SK-N-SH treated with all-trans-retinoic acid at 6 μM for 48 hours (cell line): Measurements from ENCODE around the gene UCK1.

Experiments used
- ATAC-seq: fragments of 200-7000 bp; cut with Tn5 transposase; 3 replicates; pipeline ENCODE4 v1.9.1; 2020; ENCODE audit warnings: mild to moderate bottlenecking, moderate library complexity
- ARNTL ChIP-seq: fragments of 450-650 bp; formaldehyde crosslinking; IDR thresholded peaks from 2 replicates; pipeline ENCODE4 v1.5.0; 2020; ENCODE audit warnings: low read depth, mild to moderate bottlenecking, moderate library complexity, borderline replicate concordance
- BACH2 ChIP-seq: fragments of 250-450 bp; sonication (Bioruptor Pico); IDR thresholded peaks from 2 replicates; pipeline ENCODE4 v1.9.0; 2021; ENCODE audit warnings: mild to moderate bottlenecking, borderline replicate concordance
- CSDC2 ChIP-seq: fragments of 250-450 bp; sonication (Bioruptor Pico); IDR thresholded peaks from 2 replicates; pipeline ENCODE4 v1.5.0; 2020; ENCODE audit warnings: mild to moderate bottlenecking, moderate library complexity
- CSRNP3 ChIP-seq: fragments of 250-450 bp; sonication (Bioruptor Pico); IDR thresholded peaks from 2 replicates; pipeline ENCODE4 v1.5.1; 2021; ENCODE audit warnings: mild to moderate bottlenecking, moderate library complexity
- ESRRG ChIP-seq: fragments of 250-450 bp; sonication (Bioruptor Pico); IDR thresholded peaks from 2 replicates; pipeline ENCODE4 v1.6.1; 2021; ENCODE audit warnings: mild to moderate bottlenecking
- GLIS3 ChIP-seq: fragments of 250-450 bp; sonication (Bioruptor Pico); IDR thresholded peaks from 2 replicates; pipeline ENCODE4 v1.5.0; 2020; ENCODE audit warnings: mild to moderate bottlenecking, moderate library complexity
- ISL1 ChIP-seq: fragments of 250-450 bp; sonication (Bioruptor Pico); IDR thresholded peaks from 2 replicates; pipeline ENCODE4 v2.1.2; 2022; ENCODE audit warnings: mild to moderate bottlenecking, moderate library complexity
- OSR1 ChIP-seq: fragments of 250-450 bp; sonication (Bioruptor Pico); IDR thresholded peaks from 2 replicates; pipeline ENCODE4 v1.8.0; 2022; ENCODE audit warnings: moderate library complexity, mild to moderate bottlenecking, inconsistent platforms
- POU6F1 ChIP-seq: fragments of 250-450 bp; sonication (Bioruptor Pico); IDR thresholded peaks from 2 replicates; pipeline ENCODE4 v1.8.0; 2021; ENCODE audit warnings: low read depth, mild to moderate bottlenecking, moderate library complexity, borderline replicate concordance
- PPARA ChIP-seq: fragments of 250-450 bp; sonication (Bioruptor Pico); IDR thresholded peaks from 2 replicates; pipeline ENCODE4 v1.5.0; 2020; ENCODE audit warnings: mild to moderate bottlenecking, borderline replicate concordance
- RARB ChIP-seq: fragments of 250-450 bp; sonication (Bioruptor Pico); IDR thresholded peaks from 2 replicates; pipeline ENCODE4 v1.8.0; 2021; ENCODE audit warnings: mild to moderate bottlenecking, moderate library complexity
- SNAI2 ChIP-seq: fragments of 250-450 bp; sonication (Bioruptor Pico); IDR thresholded peaks from 2 replicates; pipeline ENCODE4 v1.5.0; 2020; ENCODE audit warnings: mild to moderate bottlenecking, moderate library complexity
- TOX ChIP-seq: fragments of 250-450 bp; sonication (Bioruptor Pico); IDR thresholded peaks from 2 replicates; pipeline ENCODE4 v1.8.0; 2021; ENCODE audit warnings: mild to moderate bottlenecking, moderate library complexity, borderline replicate concordance
- ZC3H10 ChIP-seq: fragments of 250-450 bp; sonication (Bioruptor Pico); IDR thresholded peaks from 2 replicates; pipeline ENCODE4 v1.5.1; 2021; ENCODE audit warnings: mild to moderate bottlenecking, moderate library complexity
- ZFP3 ChIP-seq: fragments of 250-450 bp; sonication (Bioruptor Pico); IDR thresholded peaks from 2 replicates; pipeline ENCODE4 v1.5.0; 2020; ENCODE audit warnings: mild to moderate bottlenecking, moderate library complexity
- ZFP30 ChIP-seq: fragments of 450-650 bp; formaldehyde crosslinking; IDR thresholded peaks from 2 replicates; pipeline ENCODE4 v1.5.0; 2022; ENCODE audit warnings: mild to moderate bottlenecking, moderate library complexity
- ZNF565 ChIP-seq: fragments of 450-650 bp; formaldehyde crosslinking; conservative IDR thresholded peaks from 2 replicates; pipeline ENCODE4 v1.5.0; 2020; ENCODE audit warnings: low read depth, mild to moderate bottlenecking, moderate library complexity
- ZNF70 ChIP-seq: fragments of 450-650 bp; formaldehyde crosslinking; IDR thresholded peaks from 2 replicates; pipeline ENCODE4 v1.5.0; 2020; ENCODE audit warnings: mild to moderate bottlenecking, moderate library complexity
- ZNF8 ChIP-seq: fragments of 450-650 bp; formaldehyde crosslinking; IDR thresholded peaks from 2 replicates; pipeline ENCODE4 v1.5.0; 2020; ENCODE audit warnings: mild to moderate bottlenecking, moderate library complexity
- TF ChIP-seq, protein P1 (sequence below): fragments of 250-450 bp; sonication (Bioruptor Pico); IDR thresholded peaks from 2 replicates; pipeline ENCODE4 v1.5.0; 2020; ENCODE audit warnings: mild to moderate bottlenecking, moderate library complexity
- TF ChIP-seq, protein P2 (sequence below): fragments of 250-450 bp; sonication (Bioruptor Pico); IDR thresholded peaks from 2 replicates; pipeline ENCODE4 v1.5.1; 2020; ENCODE audit warnings: low read depth, mild to moderate bottlenecking, moderate library complexity
- TF ChIP-seq, protein P3 (sequence below): fragments of 250-450 bp; sonication (Bioruptor Pico); IDR thresholded peaks from 2 replicates; pipeline ENCODE4 v1.8.0; 2020; ENCODE audit warnings: mild to moderate bottlenecking, moderate library complexity, borderline replicate concordance

The UCK1 gene

DNA sequence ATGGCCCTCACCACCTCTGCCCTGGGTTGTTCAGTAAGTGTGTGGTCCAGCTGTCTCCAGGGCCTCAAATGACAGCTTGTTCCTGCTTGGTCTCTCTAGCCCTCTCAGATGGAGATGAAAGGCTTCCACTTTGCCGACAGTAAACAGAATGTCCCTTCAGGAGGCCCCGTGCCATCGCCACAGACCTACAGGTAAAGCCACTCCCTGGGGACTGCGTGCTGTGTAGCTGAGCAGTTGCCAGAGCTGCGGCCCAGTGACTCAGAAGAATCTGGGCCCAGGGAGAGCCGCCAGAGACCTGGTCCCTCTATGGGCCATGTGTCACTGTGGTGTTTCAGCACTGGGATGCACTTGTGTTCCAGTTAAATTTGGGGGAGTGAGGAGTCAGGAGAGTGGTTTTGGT is 39.0 kb downstream of the UCK1 start:
- TF ChIP-seq CSDC2 (CRISPR knock-in tag): no peak
- no peak for TF ChIP-seq PPARA (CRISPR knock-in tag)
- TF ChIP-seq POU6F1 (CRISPR knock-in tag): no peak
- TF ChIP-seq CSRNP3: no peak
- no peak for TF ChIP-seq ISL1
- TF ChIP-seq GLIS3: no peak
- TF ChIP-seq, protein P1, sequence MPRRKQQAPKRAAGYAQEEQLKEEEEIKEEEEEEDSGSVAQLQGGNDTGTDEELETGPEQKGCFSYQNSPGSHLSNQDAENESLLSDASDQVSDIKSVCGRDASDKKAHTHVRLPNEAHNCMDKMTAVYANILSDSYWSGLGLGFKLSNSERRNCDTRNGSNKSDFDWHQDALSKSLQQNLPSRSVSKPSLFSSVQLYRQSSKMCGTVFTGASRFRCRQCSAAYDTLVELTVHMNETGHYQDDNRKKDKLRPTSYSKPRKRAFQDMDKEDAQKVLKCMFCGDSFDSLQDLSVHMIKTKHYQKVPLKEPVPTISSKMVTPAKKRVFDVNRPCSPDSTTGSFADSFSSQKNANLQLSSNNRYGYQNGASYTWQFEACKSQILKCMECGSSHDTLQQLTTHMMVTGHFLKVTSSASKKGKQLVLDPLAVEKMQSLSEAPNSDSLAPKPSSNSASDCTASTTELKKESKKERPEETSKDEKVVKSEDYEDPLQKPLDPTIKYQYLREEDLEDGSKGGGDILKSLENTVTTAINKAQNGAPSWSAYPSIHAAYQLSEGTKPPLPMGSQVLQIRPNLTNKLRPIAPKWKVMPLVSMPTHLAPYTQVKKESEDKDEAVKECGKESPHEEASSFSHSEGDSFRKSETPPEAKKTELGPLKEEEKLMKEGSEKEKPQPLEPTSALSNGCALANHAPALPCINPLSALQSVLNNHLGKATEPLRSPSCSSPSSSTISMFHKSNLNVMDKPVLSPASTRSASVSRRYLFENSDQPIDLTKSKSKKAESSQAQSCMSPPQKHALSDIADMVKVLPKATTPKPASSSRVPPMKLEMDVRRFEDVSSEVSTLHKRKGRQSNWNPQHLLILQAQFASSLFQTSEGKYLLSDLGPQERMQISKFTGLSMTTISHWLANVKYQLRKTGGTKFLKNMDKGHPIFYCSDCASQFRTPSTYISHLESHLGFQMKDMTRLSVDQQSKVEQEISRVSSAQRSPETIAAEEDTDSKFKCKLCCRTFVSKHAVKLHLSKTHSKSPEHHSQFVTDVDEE (CRISPR knock-in tag): no peak
- no peak for TF ChIP-seq ZFP30 (CRISPR knock-in tag)
- no peak for TF ChIP-seq TOX
- no peak for TF ChIP-seq ARNTL
- no peak for TF ChIP-seq SNAI2 (CRISPR knock-in tag)
- no peak for TF ChIP-seq ZFP3 (CRISPR knock-in tag)
- no peak for TF ChIP-seq ZC3H10 (CRISPR knock-in tag)
- TF ChIP-seq, protein P2, sequence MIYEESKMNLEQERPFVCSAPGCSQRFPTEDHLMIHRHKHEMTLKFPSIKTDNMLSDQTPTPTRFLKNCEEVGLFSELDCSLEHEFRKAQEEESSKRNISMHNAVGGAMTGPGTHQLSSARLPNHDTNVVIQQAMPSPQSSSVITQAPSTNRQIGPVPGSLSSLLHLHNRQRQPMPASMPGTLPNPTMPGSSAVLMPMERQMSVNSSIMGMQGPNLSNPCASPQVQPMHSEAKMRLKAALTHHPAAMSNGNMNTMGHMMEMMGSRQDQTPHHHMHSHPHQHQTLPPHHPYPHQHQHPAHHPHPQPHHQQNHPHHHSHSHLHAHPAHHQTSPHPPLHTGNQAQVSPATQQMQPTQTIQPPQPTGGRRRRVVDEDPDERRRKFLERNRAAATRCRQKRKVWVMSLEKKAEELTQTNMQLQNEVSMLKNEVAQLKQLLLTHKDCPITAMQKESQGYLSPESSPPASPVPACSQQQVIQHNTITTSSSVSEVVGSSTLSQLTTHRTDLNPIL: no peak
- no peak for TF ChIP-seq BACH2
- no peak for TF ChIP-seq ESRRG (CRISPR knock-in tag)
- no peak for TF ChIP-seq ZNF8
- ATAC-seq: no peak

DNA sequence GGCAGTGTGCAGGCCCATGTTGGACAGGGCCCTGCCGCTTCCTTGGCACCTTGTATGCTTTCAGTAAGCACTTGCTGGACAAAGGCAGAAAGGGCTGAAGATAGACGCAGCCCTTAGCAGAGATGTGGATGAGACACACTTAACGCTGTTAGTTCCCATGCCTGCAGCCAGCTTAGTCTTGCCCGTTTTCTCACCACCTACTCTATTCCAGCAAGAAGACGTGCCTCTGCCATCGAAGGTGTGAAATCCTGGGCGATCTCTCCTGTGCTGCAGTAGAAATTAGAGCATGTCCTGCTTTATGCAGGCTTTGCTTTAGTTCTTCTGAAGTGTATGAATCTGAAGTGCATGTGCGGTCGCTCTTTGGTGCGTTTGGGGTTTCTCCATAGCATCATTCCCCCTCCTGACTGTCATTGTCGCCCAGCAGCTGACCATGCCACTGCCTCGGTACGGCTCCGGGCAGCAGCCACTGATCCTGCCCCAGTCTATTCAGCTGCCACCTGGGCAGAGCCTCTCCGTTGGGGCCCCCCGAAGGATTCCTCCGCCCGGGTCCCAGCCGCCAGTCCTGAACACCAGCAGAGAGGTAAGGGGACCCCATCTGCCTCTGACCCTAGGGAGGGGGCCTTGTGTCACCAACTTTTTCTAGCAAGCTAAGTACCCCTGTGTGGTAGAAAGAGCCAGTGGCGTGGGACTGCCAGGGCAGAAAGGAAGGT is 39.9 kb downstream of the UCK1 start:
- TF ChIP-seq ZNF8 (no peak), ZFP30 (CRISPR knock-in tag) (no peak), PPARA (CRISPR knock-in tag) (no peak), OSR1 (CRISPR knock-in tag) (no peak), ZNF70 (CRISPR knock-in tag) (no peak), ARNTL (no peak), ZC3H10 (CRISPR knock-in tag) (no peak), ESRRG (CRISPR knock-in tag) (no peak), ISL1 (no peak)
- TF ChIP-seq, protein P1 (CRISPR knock-in tag): no peak
- ATAC-seq: no peak

DNA sequence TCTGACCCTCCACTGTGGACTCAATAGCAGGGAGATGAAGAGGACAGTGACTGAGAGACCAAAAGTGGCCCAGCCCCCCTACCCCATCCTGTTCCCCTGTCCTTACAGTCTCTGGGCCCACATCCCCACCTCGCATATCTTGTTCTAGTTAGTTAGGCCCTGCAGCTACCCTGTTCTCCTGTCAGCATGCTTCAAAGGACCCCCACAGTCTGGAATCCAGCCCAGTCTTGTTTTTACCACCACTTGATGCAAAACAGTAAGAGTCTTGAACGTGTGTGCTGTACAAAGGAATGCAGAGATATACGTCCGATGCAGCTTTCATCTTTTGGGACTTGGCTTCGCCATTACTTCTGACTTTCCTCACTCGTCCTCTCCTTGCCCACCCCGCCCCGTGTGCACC is 40.5 kb downstream of the UCK1 start:
- no peak for ATAC-seq
- no peak for TF ChIP-seq PPARA (CRISPR knock-in tag)
- TF ChIP-seq TOX: no peak
- TF ChIP-seq OSR1 (CRISPR knock-in tag): no peak
- no peak for TF ChIP-seq ZFP3 (CRISPR knock-in tag)
- no peak for TF ChIP-seq ESRRG (CRISPR knock-in tag)
- TF ChIP-seq, protein P3, sequence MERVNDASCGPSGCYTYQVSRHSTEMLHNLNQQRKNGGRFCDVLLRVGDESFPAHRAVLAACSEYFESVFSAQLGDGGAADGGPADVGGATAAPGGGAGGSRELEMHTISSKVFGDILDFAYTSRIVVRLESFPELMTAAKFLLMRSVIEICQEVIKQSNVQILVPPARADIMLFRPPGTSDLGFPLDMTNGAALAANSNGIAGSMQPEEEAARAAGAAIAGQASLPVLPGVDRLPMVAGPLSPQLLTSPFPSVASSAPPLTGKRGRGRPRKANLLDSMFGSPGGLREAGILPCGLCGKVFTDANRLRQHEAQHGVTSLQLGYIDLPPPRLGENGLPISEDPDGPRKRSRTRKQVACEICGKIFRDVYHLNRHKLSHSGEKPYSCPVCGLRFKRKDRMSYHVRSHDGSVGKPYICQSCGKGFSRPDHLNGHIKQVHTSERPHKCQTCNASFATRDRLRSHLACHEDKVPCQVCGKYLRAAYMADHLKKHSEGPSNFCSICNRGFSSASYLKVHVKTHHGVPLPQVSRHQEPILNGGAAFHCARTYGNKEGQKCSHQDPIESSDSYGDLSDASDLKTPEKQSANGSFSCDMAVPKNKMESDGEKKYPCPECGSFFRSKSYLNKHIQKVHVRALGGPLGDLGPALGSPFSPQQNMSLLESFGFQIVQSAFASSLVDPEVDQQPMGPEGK (CRISPR knock-in tag): no peak
- TF ChIP-seq BACH2: no peak
- TF ChIP-seq POU6F1 (CRISPR knock-in tag): no peak
- no peak for TF ChIP-seq RARB
- no peak for TF ChIP-seq ZNF565
- TF ChIP-seq CSRNP3: no peak
